Activated effector memory CD4-positive, alpha-beta T cell treated with Interleukin-2 at 50 U/mL for 16 hours (primary cell): ENCODE results near the gene CACUL1.

Experiments
- DNase-seq: peaks from one replicate; pipeline ENCODE4 v3.0.0-alpha.2; 2020

Gene CACUL1

GRCh38 chr10:118629211-118629610 lies 125.6 kb downstream of the CACUL1 start:
- DNase-seq, result no peak

GRCh38 chr10:118628397-118628796 lies 126.4 kb downstream of the CACUL1 start:
- DNase-seq, result no peak

DNA sequence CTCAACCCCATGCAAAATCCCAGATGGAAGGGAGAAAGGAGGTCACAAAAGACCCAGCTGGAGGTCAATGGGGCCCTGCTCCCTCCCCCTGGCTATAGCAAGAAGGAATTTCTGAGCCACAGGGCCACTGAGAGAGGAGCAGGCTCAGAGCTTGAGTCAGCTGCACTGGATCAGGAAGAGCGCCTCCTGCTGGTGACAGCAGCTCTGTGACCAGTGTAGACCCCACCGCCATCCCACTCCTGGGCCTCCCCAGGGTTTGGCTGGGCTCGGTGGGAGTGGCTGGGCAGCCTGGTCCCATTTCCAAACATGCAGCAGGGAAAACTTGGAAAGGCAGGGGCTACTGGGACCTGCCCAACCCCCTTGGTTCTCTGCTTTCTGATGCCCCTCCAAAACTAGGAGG lies 127.8 kb downstream of the CACUL1 start:
- no peak for DNase-seq
